Measurements from ENCODE around the gene CDYL2. TPM values are rescaled to one million over a fixed set of nuclear protein-coding genes. Genes with fewer than 3 reads are reported as not detected.

CDYL2 gene
- total RNA-seq, 1 experiment from 2014 or later: 7.1 TPM

- no peak for DNase-seq (ENCODE audit: unreplicated experiment)
- intact Hi-C loops (cut with micrococcal nuclease): no loop called here
- Mint-ChIP-seq H3K4me3 (ENCODE audit: unreplicated experiment) (no peak overlapping the region), H3K27me3 (ENCODE audit: insufficient read depth, unreplicated experiment) (no peaks in the 10 kb centered on the region), H3K27ac (ENCODE audit: low read depth, unreplicated experiment) (no peak overlapping the region), H3K9me3 (ENCODE audit: unreplicated experiment) (no peaks in the 10 kb centered on the region), H3K36me3 (ENCODE audit: insufficient read depth, unreplicated experiment) (peaks cover 7% of the 10 kb centered on the region), H3K4me1 (ENCODE audit: insufficient read depth, unreplicated experiment) (no peaks in the 10 kb centered on the region)
- no peak for TF ChIP-seq CTCF (IDR thresholded peaks at IDR 0.05; ENCODE audit: unreplicated experiment)
- CTCF ChIA-PET: interaction anchor here (0.7 to 1.7 kb wide), 3 partner anchors 12 to 1519 kb away, joined by 3 read pairs; no protein-coding TSS in a partner anchor
- no TSS peak for BruUV-seq (replicated peaks)
- POLR2A ChIA-PET: no interaction called here
Observed at GRCh38 chr16:80812593-80812992, 8.2 kb upstream of the CDYL2 start.

- CTCF ChIA-PET: interaction anchor here (4.0 kb wide), 1 partner anchor 15 kb away, joined by 21 read pairs; no protein-coding TSS in a partner anchor
- H3K4me3 Mint-ChIP-seq (ENCODE audit: unreplicated experiment): no peak overlapping the region
- no peak for TF ChIP-seq CTCF (IDR thresholded peaks at IDR 0.05; ENCODE audit: unreplicated experiment)
- H3K9me3 Mint-ChIP-seq (ENCODE audit: unreplicated experiment): no peaks in the 10 kb centered on the region
- H3K27me3 Mint-ChIP-seq (ENCODE audit: insufficient read depth, unreplicated experiment): no peaks in the 10 kb centered on the region
- peaks cover 9% of the 10 kb centered on the region for H3K4me1 Mint-ChIP-seq (ENCODE audit: insufficient read depth, unreplicated experiment)
- intact Hi-C loops (cut with micrococcal nuclease): no loop called here
- no peak overlapping the region for H3K27ac Mint-ChIP-seq (ENCODE audit: low read depth, unreplicated experiment)
- BruUV-seq (replicated peaks): no TSS peak
- POLR2A ChIA-PET: interaction anchor here (0.9 kb wide), 1 partner anchor 11 kb away, joined by 3 read pairs; no protein-coding TSS in a partner anchor
- H3K36me3 Mint-ChIP-seq (ENCODE audit: insufficient read depth, unreplicated experiment): peaks cover 7% of the 10 kb centered on the region
- DNase-seq (ENCODE audit: unreplicated experiment): no peak
Observed at GRCh38 chr16:80809366-80809765, 5.0 kb upstream of the CDYL2 start.

GRCh38 chr16:80807906-80808305 is 3.5 kb upstream of the CDYL2 start:
- intact Hi-C loops (cut with micrococcal nuclease): no loop called here
- Mint-ChIP-seq H3K36me3 (ENCODE audit: insufficient read depth, unreplicated experiment) (peaks cover 7% of the 10 kb centered on the region), H3K27ac (ENCODE audit: low read depth, unreplicated experiment) (no peak overlapping the region), H3K4me3 (ENCODE audit: unreplicated experiment) (no peak overlapping the region), H3K9me3 (ENCODE audit: unreplicated experiment) (no peaks in the 10 kb centered on the region), H3K27me3 (ENCODE audit: insufficient read depth, unreplicated experiment) (no peaks in the 10 kb centered on the region), H3K4me1 (ENCODE audit: insufficient read depth, unreplicated experiment) (peaks cover 9% of the 10 kb centered on the region)
- BruUV-seq (replicated peaks): no TSS peak
- TF ChIP-seq CTCF (IDR thresholded peaks at IDR 0.05; ENCODE audit: unreplicated experiment): no peak
- POLR2A ChIA-PET: no interaction called here
- CTCF ChIA-PET: interaction anchor here (0.6 to 4.0 kb wide), 3 partner anchors 17 to 281 kb away, joined by 4 to 21 read pairs (median 5); no protein-coding TSS in a partner anchor
- no peak for DNase-seq (ENCODE audit: unreplicated experiment)

GRCh38 chr16:80806927-80807340 is 2.5 kb upstream of the CDYL2 start:
- Mint-ChIP-seq H3K27me3 (ENCODE audit: insufficient read depth, unreplicated experiment) (no peaks in the 10 kb centered on the region), H3K4me3 (ENCODE audit: unreplicated experiment) (no peak overlapping the region), H3K36me3 (ENCODE audit: insufficient read depth, unreplicated experiment) (no peaks in the 10 kb centered on the region), H3K4me1 (ENCODE audit: insufficient read depth, unreplicated experiment) (peaks cover 9% of the 10 kb centered on the region), H3K9me3 (ENCODE audit: unreplicated experiment) (no peaks in the 10 kb centered on the region), H3K27ac (ENCODE audit: low read depth, unreplicated experiment) (peak overlapping the region; percentile 0)
- CTCF ChIA-PET: interaction anchor here (0.6 to 4.0 kb wide), 3 partner anchors 18 to 280 kb away, joined by 4 to 21 read pairs (median 5); no protein-coding TSS in a partner anchor
- no peak for TF ChIP-seq CTCF (IDR thresholded peaks at IDR 0.05; ENCODE audit: unreplicated experiment)
- intact Hi-C loops (cut with micrococcal nuclease): no loop called here
- POLR2A ChIA-PET: no interaction called here
- peak; percentile 60 for DNase-seq (ENCODE audit: unreplicated experiment)
- BruUV-seq (replicated peaks): no TSS peak

Data from MCF 10A (cell line).